HG03354 (cell line): ENCODE data around the gene NUP214.
"Not testable (repeated sequence)": the region's sequence is repeated elsewhere in the genome, so short reads cannot be mapped to it uniquely, and the experiment has no call there.

Experiments used
- ATAC-seq: cut with Tn5 transposase; IDR thresholded peaks from one replicate; pipeline ENCODE4 v1.9.1; 2021; ENCODE audit warnings: mild to moderate bottlenecking; ENCODE audit not compliant: unreplicated experiment, poor library complexity, severe bottlenecking

The NUP214 gene

GRCh38 chr9:131113655-131114054 is 11.7 kb upstream of the NUP214 start:
- ATAC-seq, result no peak

GRCh38 chr9:131114084-131114535 is 11.3 kb upstream of the NUP214 start:
- ATAC-seq, result no peak

- ATAC-seq, result not testable (repeated sequence)
Observed at GRCh38 chr9:131115360-131115742, 10.0 kb upstream of the NUP214 start.

- no peak for ATAC-seq
Observed at GRCh38 chr9:131116281-131117120, 8.9 kb upstream of the NUP214 start.

- ATAC-seq, result no peak
Observed at GRCh38 chr9:131117121-131117761, 8.1 kb upstream of the NUP214 start.

GRCh38 chr9:131117762-131118145 is 7.6 kb upstream of the NUP214 start:
- ATAC-seq, result no peak

- ATAC-seq, result no peak
Observed at GRCh38 chr9:131119600-131119999, 5.8 kb upstream of the NUP214 start.

GRCh38 chr9:131120620-131121228 is 4.7 kb upstream of the NUP214 start:
- no peak for ATAC-seq

- no peak for ATAC-seq
Observed at GRCh38 chr9:131121346-131121745, 4.0 kb upstream of the NUP214 start.

- ATAC-seq, result no peak
Observed at GRCh38 chr9:131122158-131122557, 3.2 kb upstream of the NUP214 start.

GRCh38 chr9:131125038-131125287 is 423 bp upstream of the NUP214 start:
- ATAC-seq, result no peak

GRCh38 chr9:131126059-131126426 is 657 bp downstream of the NUP214 start:
- ATAC-seq, result no peak

- no peak for ATAC-seq
Observed at GRCh38 chr9:131129183-131129582, 3.8 kb downstream of the NUP214 start.

GRCh38 chr9:131138676-131139075 is 13.3 kb downstream of the NUP214 start:
- no peak for ATAC-seq

- ATAC-seq, result no peak
Observed at GRCh38 chr9:131140112-131140511, 14.7 kb downstream of the NUP214 start.

GRCh38 chr9:131140550-131140949 is 15.2 kb downstream of the NUP214 start:
- ATAC-seq, result no peak

- no peak for ATAC-seq
Observed at GRCh38 chr9:131142160-131142559, 16.8 kb downstream of the NUP214 start.

- ATAC-seq, result no peak
Observed at GRCh38 chr9:131144201-131144600, 18.8 kb downstream of the NUP214 start.

- ATAC-seq, result no peak
Observed at GRCh38 chr9:131145245-131145644, 19.9 kb downstream of the NUP214 start.

- ATAC-seq, result no peak
Observed at GRCh38 chr9:131146186-131146585, 20.8 kb downstream of the NUP214 start.

- no peak for ATAC-seq
Observed at GRCh38 chr9:131148276-131148675, 22.9 kb downstream of the NUP214 start.
